ENCODE results near the gene PRPSAP1.
"Not testable (repeated sequence)": the region's sequence is repeated elsewhere in the genome, so short reads cannot be mapped to it uniquely, and the experiment has no call there.

Gene PRPSAP1

GRCh38 chr17:76357597-76358158, 4.0 kb upstream of the PRPSAP1 start:
- DNase-seq: no peak

- DNase-seq: no peak
Measured at GRCh38 chr17:76356803-76357456, 3.2 kb upstream of the PRPSAP1 start.

GRCh38 chr17:76354747-76355310, 1.1 kb upstream of the PRPSAP1 start:
- no peak for DNase-seq

- no peak for DNase-seq
Measured at GRCh38 chr17:76354317-76354729, 607 bp upstream of the PRPSAP1 start.

- DNase-seq: no peak
Measured at GRCh38 chr17:76353004-76353598, 615 bp downstream of the PRPSAP1 start.

GRCh38 chr17:76351526-76352071, 2.1 kb downstream of the PRPSAP1 start:
- DNase-seq: no peak

- no peak for DNase-seq
Measured at GRCh38 chr17:76350463-76350862, 3.3 kb downstream of the PRPSAP1 start.

GRCh38 chr17:76346936-76347335, 6.8 kb downstream of the PRPSAP1 start:
- not testable (repeated sequence) for DNase-seq

GRCh38 chr17:76345377-76345974, 8.2 kb downstream of the PRPSAP1 start:
- DNase-seq: no peak

GRCh38 chr17:76343106-76343505, 10.6 kb downstream of the PRPSAP1 start:
- DNase-seq: no peak

GRCh38 chr17:76341301-76341700, 12.4 kb downstream of the PRPSAP1 start:
- DNase-seq: no peak

GRCh38 chr17:76337413-76337777, 16.3 kb downstream of the PRPSAP1 start:
- DNase-seq: no peak

- DNase-seq: no peak
Measured at GRCh38 chr17:76336756-76337412, 16.8 kb downstream of the PRPSAP1 start.

GRCh38 chr17:76335716-76336381, 17.9 kb downstream of the PRPSAP1 start:
- DNase-seq: no peak

- DNase-seq: no peak
Measured at GRCh38 chr17:76333673-76334505, 19.8 kb downstream of the PRPSAP1 start.

GRCh38 chr17:76331083-76331482, 22.6 kb downstream of the PRPSAP1 start:
- DNase-seq: no peak

GRCh38 chr17:76329664-76330063, 24.1 kb downstream of the PRPSAP1 start:
- no peak for DNase-seq

- DNase-seq: no peak
Measured at GRCh38 chr17:76327696-76328095, 26.0 kb downstream of the PRPSAP1 start.

- no peak for DNase-seq
Measured at GRCh38 chr17:76326306-76326705, 27.4 kb downstream of the PRPSAP1 start.

- DNase-seq: no peak
Measured at GRCh38 chr17:76318586-76318985, 35.1 kb downstream of the PRPSAP1 start.

GRCh38 chr17:76317535-76317934, 36.2 kb downstream of the PRPSAP1 start:
- no peak for DNase-seq
